SU-DHL-6 (cell line): ENCODE measurements around the gene NECTIN3.

Experiments used
- H2AFZ ChIP-seq: fragments of 200-600 bp; sonication (generic); 2 replicates; pipeline ENCODE4 v1.6.1; 2014; ENCODE audit warnings: low read depth, mild to moderate bottlenecking, moderate library complexity, mixed read lengths, antibody characterized with exemption, low read length; ENCODE audit not compliant: severe bottlenecking
- H3F3A ChIP-seq: fragments of 200-600 bp; shearing (Covaris generic); 2 replicates; pipeline ENCODE4 v1.6.0; 2016; ENCODE audit warnings: antibody characterized with exemption, mild to moderate bottlenecking; ENCODE audit not compliant: insufficient read depth
- H3K27ac ChIP-seq: fragments of 200-600 bp; sonication (generic); 2 replicates; pipeline ENCODE4 v1.5.1; 2016; ENCODE audit warnings: low read depth, mild to moderate bottlenecking, low read length, moderate library complexity, mixed read lengths
- H3K27me3 ChIP-seq: fragments of 200-600 bp; sonication (generic), shearing (Covaris generic); 2 replicates; pipeline ENCODE4 v1.6.0; 2014; ENCODE audit warnings: mild to moderate bottlenecking, low read length
- H3K36me3 ChIP-seq: fragments of 200-600 bp; sonication (generic); 2 replicates; pipeline ENCODE4 v1.6.1; 2014; ENCODE audit warnings: mild to moderate bottlenecking, low read length, mixed read lengths
- H3K4me2 ChIP-seq: fragments of 300-600, 200-600 bp; shearing (Covaris generic), sonication (generic); 2 replicates; pipeline ENCODE4 v1.6.0; 2014; ENCODE audit warnings: low read length, low read depth, mild to moderate bottlenecking; ENCODE audit not compliant: poor library complexity, severe bottlenecking
- H3K4me3 ChIP-seq: fragments of 200-600 bp; sonication (generic); 2 replicates; pipeline ENCODE4 v1.5.1; 2014; ENCODE audit warnings: antibody characterized with exemption, low read length, mild to moderate bottlenecking, mixed read lengths; ENCODE audit not compliant: insufficient read depth, poor library complexity, severe bottlenecking
- H3K79me2 ChIP-seq: fragments of 200-600 bp; sonication (generic); 2 replicates; pipeline ENCODE4 v1.6.1; 2014; ENCODE audit warnings: mild to moderate bottlenecking, low read length, moderate library complexity; ENCODE audit not compliant: insufficient read depth
- H3K9ac ChIP-seq: fragments of 200-600 bp; sonication (generic); 2 replicates; pipeline ENCODE4 v1.7.0; 2014; ENCODE audit warnings: mild to moderate bottlenecking, low read length
- H3K9me2 ChIP-seq: fragments of 200-600 bp; sonication (generic); replicated peaks from 2 replicates; pipeline ENCODE4 v1.6.1; 2014; ENCODE audit warnings: low read length; ENCODE audit not compliant: insufficient read depth
- H3K9me3 ChIP-seq: fragments of 200-600 bp; sonication (generic); 2 replicates; pipeline ENCODE4 v1.6.1; 2014; ENCODE audit warnings: low read length, mixed read lengths; ENCODE audit not compliant: insufficient read depth
- H4K20me1 ChIP-seq: fragments of 200-600 bp; sonication (generic); 2 replicates; pipeline ENCODE4 v1.6.1; 2014; ENCODE audit warnings: low read depth, mild to moderate bottlenecking, antibody characterized with exemption, low read length, moderate library complexity, mixed read lengths
- CTCF ChIP-seq: fragments of 200-600 bp; sonication (generic); IDR thresholded peaks from one replicate; pipeline ENCODE4 v1.5.1; 2017; ENCODE audit warnings: antibody characterized with exemption, mild to moderate bottlenecking, low read length, moderate library complexity; ENCODE audit not compliant: insufficient read depth, poor library complexity, severe bottlenecking
- EZH2phosphoT487 ChIP-seq: fragments of 200-600 bp; sonication (generic), shearing (Covaris generic); conservative IDR thresholded peaks from 2 replicates; pipeline ENCODE4 v1.6.1; 2018; ENCODE audit warnings: mild to moderate bottlenecking, antibody characterized with exemption, low read length, moderate library complexity, mixed read lengths

NECTIN3 gene

GRCh38 chr3:111040959-111041358 is 30.7 kb upstream of the NECTIN3 start:
- Histone ChIP-seq H3K4me2 (no peak overlapping the region), H3K27me3 (no peaks in the 10 kb centered on the region), H3K36me3 (no peaks in the 10 kb centered on the region), H3K9me3 (no peaks in the 10 kb centered on the region), H3K27ac (no peak overlapping the region), H3K9me2 (no peaks in the 10 kb centered on the region), H3K79me2 (no peaks in the 10 kb centered on the region), H4K20me1 (no peaks in the 10 kb centered on the region), H3F3A (no peaks in the 10 kb centered on the region), H3K9ac (no peak overlapping the region), H2AFZ (no peak overlapping the region), H3K4me3 (no peak overlapping the region)
- TF ChIP-seq CTCF (no peak), EZH2phosphoT487 (no peak)

GRCh38 chr3:111045564-111045963 is 26.1 kb upstream of the NECTIN3 start:
- H3K36me3 ChIP-seq = no peaks in the 10 kb centered on the region
- H3K9me3 ChIP-seq = no peaks in the 10 kb centered on the region
- H3K9me2 ChIP-seq = no peaks in the 10 kb centered on the region
- H3K27ac ChIP-seq = no peak overlapping the region
- no peak overlapping the region for H3K4me2 ChIP-seq
- H3K9ac ChIP-seq = no peak overlapping the region
- H3K79me2 ChIP-seq = no peaks in the 10 kb centered on the region
- H2AFZ ChIP-seq = no peak overlapping the region
- H4K20me1 ChIP-seq = no peaks in the 10 kb centered on the region
- no peak overlapping the region for H3K4me3 ChIP-seq
- H3K27me3 ChIP-seq = no peaks in the 10 kb centered on the region
- H3F3A ChIP-seq = no peaks in the 10 kb centered on the region
- TF ChIP-seq CTCF (no peak), EZH2phosphoT487 (no peak)

GRCh38 chr3:111047042-111047441 is 24.6 kb upstream of the NECTIN3 start:
- no peak overlapping the region for H2AFZ ChIP-seq
- no peak overlapping the region for H3K4me2 ChIP-seq
- no peak overlapping the region for H3K4me3 ChIP-seq
- H3K79me2 ChIP-seq = no peaks in the 10 kb centered on the region
- TF ChIP-seq CTCF (no peak), EZH2phosphoT487 (no peak)
- no peaks in the 10 kb centered on the region for H4K20me1 ChIP-seq
- no peaks in the 10 kb centered on the region for H3K9me3 ChIP-seq
- H3K9me2 ChIP-seq = no peaks in the 10 kb centered on the region
- no peaks in the 10 kb centered on the region for H3K36me3 ChIP-seq
- H3K27ac ChIP-seq = no peak overlapping the region
- H3K9ac ChIP-seq = no peak overlapping the region
- no peaks in the 10 kb centered on the region for H3K27me3 ChIP-seq
- H3F3A ChIP-seq = no peaks in the 10 kb centered on the region
